ENCODE data around the gene PRIM2.
"Not testable (repeated sequence)": the region's sequence is repeated elsewhere in the genome, so short reads cannot be mapped to it uniquely, and the experiment has no call there.

The PRIM2 gene

DNA sequence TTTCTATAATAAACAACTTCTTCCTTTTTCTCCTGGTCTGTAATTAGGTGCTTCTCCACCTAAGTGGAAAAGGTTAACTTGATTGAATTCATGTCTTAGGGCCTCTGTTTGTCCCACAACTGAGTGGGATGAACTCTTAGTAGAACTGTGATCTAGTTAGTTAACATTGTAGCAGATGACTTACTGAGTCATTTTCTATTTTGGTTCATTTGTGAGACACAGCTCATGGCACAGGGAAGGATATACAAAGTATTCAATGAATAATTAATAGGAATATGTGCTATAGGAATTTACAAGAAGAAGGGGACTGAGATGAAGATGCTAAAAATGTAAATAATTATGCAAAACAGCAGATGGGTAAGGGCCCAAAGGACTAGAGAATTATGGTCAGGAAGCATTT is 124.7 kb downstream of the PRIM2 start:
- not testable (repeated sequence) for H3K9me3 Mint-ChIP-seq; DNase-seq (ENCODE audit: low spot score in 2 of 2); H3K27ac Mint-ChIP-seq; ATAC-seq; H3K4me3 Mint-ChIP-seq; H3K36me3 Mint-ChIP-seq
- peaks cover 11% of the 10 kb centered on the region for H3K4me1 Mint-ChIP-seq

DNA sequence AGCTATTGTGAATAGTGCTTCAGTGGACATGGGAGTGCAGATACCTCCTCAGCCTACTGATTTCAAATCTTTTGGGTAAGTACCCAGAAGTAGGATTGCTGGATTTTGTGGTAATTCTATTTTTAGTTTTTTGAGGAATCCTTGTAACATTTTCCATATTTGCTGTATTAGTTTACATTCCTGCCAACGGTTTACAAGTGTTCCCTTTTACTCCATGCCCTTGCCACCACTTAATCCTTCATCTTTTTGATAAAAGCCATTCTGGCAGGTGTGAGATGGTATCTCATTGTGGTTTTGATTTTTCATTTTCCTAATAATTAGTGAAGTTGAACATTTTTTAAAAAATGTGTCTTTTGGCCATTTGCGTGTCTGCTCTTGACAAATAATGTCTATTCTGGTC is 125.8 kb downstream of the PRIM2 start:
- not testable (repeated sequence) for H3K36me3 Mint-ChIP-seq; H3K27ac Mint-ChIP-seq; H3K4me3 Mint-ChIP-seq; H3K9me3 Mint-ChIP-seq; DNase-seq (ENCODE audit: low spot score in 2 of 2); ATAC-seq
- peaks cover 15% of the 10 kb centered on the region for H3K4me1 Mint-ChIP-seq

DNA sequence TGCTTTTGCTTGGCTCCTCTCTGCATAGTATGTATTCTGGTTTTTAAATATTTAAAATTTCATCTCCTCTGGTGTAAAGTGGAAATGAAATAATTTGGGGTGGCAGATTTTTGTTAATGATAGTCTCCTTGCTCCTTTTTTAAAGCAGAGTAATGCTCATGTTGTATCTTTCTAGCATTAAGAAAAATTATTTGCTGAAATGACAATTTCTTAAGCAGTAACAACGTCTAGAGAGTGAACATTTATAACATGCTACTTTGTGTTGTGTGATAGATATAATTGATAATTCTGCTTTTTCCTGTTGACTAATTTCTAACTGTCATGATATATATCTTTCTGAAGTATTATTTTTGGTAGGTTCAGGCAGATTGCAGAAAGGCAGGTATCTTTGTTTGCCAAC is 127.4 kb downstream of the PRIM2 start:
- H3K4me1 Mint-ChIP-seq, result peaks cover 15% of the 10 kb centered on the region
- not testable (repeated sequence) for H3K36me3 Mint-ChIP-seq

DNA sequence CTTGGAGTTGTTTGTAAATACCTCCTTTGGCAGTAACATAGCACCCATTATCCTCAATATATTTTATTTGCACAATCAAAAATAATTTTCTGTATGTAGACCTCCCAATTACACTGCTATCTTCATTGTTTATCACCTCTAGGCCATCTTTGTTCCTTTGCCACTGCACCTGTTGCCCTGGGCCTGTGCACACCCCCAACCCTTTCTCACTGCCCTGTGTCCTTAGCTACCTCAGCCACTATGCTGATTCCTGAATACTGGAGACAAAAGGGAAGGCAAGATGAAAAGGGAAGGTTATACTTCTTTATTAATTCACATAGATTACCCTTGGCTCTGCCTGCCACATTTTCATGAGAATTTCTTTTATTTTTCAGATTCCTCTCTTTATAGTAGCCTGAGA is 127.9 kb downstream of the PRIM2 start:
- not testable (repeated sequence) for H3K4me3 Mint-ChIP-seq; DNase-seq (ENCODE audit: low spot score in 2 of 2); H3K9me3 Mint-ChIP-seq; H3K36me3 Mint-ChIP-seq; H3K27ac Mint-ChIP-seq; ATAC-seq
- peaks cover 15% of the 10 kb centered on the region for H3K4me1 Mint-ChIP-seq

More for the DNA sequence above, 127.4 kb downstream of the PRIM2 start:
- ATAC-seq; H3K4me3 Mint-ChIP-seq; DNase-seq (ENCODE audit: low spot score in 2 of 2); H3K9me3 Mint-ChIP-seq; H3K27ac Mint-ChIP-seq: not testable (repeated sequence)

DNA sequence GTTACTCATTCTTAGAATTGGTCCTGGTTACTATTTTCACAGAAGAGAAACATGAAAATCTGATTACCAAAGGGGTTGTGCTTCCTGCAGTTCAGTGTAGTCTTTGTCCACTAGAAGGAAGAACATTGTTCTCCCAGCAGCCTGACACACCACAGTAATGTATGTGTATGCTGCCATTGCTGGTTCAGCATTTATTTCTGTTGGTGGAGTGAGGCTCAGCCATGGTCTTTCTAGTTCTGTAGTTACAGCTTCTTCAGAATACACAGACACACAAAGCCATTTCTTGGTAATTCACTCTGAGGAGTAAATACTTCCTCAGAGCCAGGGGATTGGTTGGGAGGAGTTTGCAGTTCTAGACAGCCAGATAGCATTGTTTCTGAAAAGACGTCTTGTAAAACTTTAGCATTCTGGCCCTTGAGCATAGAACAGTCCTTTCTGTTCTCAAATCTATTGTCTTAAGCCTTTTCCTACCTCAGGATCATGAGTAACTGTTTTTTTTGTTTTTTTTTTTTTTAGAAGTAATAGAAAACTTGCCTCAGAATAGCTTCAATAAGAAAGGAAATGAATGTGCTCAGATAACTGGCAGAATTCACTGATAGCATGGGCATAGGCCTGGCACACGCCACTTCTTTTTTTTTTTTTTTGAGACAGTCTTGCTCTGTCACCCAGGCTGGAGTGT is 128.5 kb downstream of the PRIM2 start:
- H3K36me3 Mint-ChIP-seq; H3K9me3 Mint-ChIP-seq; H3K4me3 Mint-ChIP-seq; H3K27ac Mint-ChIP-seq; ATAC-seq; DNase-seq (ENCODE audit: low spot score in 2 of 2): not testable (repeated sequence)
- peaks cover 15% of the 10 kb centered on the region for H3K4me1 Mint-ChIP-seq

DNA sequence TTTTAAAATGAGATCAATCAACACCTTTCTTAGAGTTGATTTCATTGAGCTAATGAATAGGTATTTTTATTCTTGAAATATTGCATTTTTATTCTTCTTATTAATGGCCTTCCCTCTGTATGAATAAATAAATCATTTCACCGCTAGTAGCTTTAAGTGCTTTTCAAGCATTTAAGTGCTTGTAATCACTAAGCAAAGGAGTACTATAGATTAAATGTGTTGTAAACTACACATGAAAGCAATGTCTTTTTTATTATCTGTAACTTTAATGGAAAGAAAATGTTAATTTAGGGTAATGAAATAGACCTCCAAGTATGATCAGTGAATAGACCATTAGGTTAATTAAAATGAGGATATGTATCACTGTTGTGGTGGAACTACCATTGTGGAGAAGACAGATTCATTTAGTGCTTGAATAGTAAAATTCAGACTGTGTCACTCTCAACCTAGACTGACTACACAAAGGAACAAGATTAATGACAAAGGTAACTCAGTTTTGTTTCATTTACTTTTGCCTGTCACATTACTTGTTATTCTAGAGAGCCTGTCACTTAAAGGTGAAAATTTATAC is 132.2 kb downstream of the PRIM2 start:
- ATAC-seq; H3K36me3 Mint-ChIP-seq; DNase-seq (ENCODE audit: low spot score in 2 of 2); H3K27ac Mint-ChIP-seq; H3K9me3 Mint-ChIP-seq; H3K4me3 Mint-ChIP-seq: not testable (repeated sequence)
- peaks cover 17% of the 10 kb centered on the region for H3K4me1 Mint-ChIP-seq

DNA sequence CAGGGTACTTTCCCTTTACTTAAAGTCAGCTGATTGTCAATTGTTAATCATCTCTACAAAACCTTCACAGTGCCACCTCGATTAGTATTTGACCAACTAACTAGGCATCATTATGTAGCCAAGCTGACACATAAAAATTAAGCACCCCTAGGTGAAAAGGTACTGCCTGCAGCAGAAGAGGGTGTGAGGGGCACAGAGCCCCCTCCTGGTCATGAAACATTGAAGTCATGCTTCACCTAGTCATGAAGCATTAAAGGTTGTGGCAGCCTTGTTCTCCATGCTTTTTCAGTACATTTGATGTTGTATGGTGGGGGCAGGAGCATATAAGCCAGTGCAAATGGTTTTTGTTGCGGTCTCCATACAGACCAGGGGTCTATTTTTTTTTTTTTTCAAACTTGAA is 142.4 kb downstream of the PRIM2 start:
- not testable (repeated sequence) for ATAC-seq; H3K27ac Mint-ChIP-seq; H3K4me1 Mint-ChIP-seq; H3K36me3 Mint-ChIP-seq; H3K4me3 Mint-ChIP-seq; DNase-seq (ENCODE audit: low spot score in 2 of 2); H3K9me3 Mint-ChIP-seq

DNA sequence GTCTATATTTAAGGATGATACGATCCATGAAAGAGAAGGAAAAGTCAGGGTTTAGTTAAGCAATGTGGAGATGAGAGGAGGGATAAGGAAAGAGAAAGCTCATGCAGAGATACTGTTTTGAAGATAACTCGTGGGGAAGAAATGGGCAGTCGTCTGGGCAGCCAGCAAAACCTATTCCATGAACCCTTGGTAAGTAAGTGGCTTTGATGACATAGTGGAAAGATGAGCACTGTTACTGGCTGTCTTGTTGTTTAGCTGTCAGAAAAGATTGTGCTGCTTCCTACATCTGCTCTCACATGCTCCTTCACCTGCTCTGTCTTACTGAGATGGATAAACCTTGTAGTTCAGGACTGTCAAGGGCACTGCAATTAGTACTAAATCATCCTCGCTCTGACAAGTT is 143.6 kb downstream of the PRIM2 start:
- H3K9me3 Mint-ChIP-seq; H3K4me1 Mint-ChIP-seq; H3K36me3 Mint-ChIP-seq; ATAC-seq; H3K4me3 Mint-ChIP-seq; DNase-seq (ENCODE audit: low spot score in 2 of 2); H3K27ac Mint-ChIP-seq: not testable (repeated sequence)

DNA sequence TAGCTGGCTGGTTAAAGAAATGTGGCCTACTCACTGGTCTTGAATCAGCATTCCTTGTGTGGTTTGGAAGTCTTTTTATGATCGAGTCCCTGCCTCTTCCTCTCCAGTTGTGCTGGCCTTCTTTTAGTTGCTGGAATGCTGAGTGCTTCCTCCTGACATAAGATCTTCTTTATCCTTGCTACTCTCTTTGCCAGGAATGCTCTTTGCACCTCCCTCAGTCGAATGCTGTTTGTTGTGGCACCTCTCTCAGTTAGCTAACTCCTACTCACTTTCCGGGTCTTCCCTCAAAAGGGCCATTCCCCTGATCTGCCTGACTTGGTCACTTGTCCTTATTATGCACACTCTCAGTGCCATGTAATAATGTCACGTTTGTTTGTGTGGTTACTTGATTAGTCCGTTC is 146.4 kb downstream of the PRIM2 start:
- not testable (repeated sequence) for H3K9me3 Mint-ChIP-seq; H3K27ac Mint-ChIP-seq; H3K36me3 Mint-ChIP-seq; ATAC-seq; DNase-seq (ENCODE audit: low spot score in 2 of 2); H3K4me1 Mint-ChIP-seq; H3K4me3 Mint-ChIP-seq

DNA sequence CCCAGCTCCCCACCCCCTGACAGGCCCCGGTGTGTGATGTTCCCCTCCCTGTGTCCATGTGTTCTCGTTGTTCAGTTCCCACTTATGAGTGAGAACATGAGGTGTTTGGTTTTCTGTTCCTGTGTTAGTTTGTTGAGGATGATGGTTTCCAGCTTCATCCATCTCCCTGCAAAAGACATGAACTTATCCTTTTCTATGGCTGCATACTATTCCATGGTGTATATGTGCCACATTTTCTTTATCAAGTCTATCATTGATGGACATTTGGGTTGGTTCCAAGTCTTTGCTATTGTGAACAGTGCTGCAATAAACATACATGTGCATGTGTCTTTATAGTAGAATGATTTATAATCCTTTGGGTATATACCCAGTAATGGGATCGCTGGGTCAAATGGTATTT is 148.5 kb downstream of the PRIM2 start:
- not testable (repeated sequence) for H3K4me3 Mint-ChIP-seq, H3K27ac Mint-ChIP-seq

DNA sequence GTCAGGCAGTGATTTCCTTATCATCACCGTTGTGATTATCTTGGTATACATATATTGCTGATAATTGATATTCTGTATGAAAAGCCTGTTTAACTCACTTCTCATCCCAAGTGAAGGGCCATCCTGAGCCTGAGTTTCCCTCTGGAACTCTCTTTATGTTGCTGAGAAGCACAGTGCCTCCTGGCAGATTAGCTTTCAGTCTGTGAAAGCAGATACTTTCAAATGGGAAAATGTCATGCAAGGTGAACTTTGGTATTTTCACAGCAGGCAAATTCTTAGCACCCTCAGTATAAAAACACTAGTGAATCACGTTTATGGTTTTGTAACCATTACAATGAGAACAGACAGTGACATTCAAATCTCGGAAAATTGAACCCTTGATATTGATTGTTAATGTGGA is 151.6 kb downstream of the PRIM2 start:
- no peaks in the 10 kb centered on the region for H3K36me3 Mint-ChIP-seq
- ATAC-seq (no peak), DNase-seq (ENCODE audit: low spot score in 2 of 2) (no peak)
- H3K4me3 Mint-ChIP-seq, result no peak overlapping the region
- no peaks in the 10 kb centered on the region for H3K9me3 Mint-ChIP-seq
- H3K4me1 Mint-ChIP-seq, result no peaks in the 10 kb centered on the region
- no peak overlapping the region for H3K27ac Mint-ChIP-seq

More for the DNA sequence above, 148.5 kb downstream of the PRIM2 start:
- not testable (repeated sequence) for H3K36me3 Mint-ChIP-seq; DNase-seq (ENCODE audit: low spot score in 2 of 2); H3K4me1 Mint-ChIP-seq; ATAC-seq; H3K9me3 Mint-ChIP-seq

DNA sequence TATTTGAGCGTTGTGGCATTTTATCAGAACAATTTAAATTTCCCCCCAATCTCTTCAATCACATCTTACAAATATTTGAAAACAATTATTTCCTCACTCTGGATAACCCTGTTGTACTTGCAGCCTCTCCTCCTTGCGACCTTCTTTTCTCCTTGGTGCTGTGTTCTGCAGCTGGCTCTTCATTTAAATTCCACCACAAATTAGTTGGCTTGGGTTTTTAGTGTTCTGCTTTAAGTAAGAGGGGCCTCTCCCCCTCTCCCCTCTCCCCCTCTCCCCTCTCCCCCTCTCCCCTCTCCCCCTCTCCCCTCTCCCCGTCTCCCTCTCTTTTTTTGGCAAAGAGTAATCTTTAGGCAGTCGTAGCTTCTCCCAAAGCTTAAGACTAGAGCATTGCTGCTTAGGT is 152.7 kb downstream of the PRIM2 start:
- not testable (repeated sequence) for H3K4me1 Mint-ChIP-seq; DNase-seq (ENCODE audit: low spot score in 2 of 2); H3K9me3 Mint-ChIP-seq; H3K36me3 Mint-ChIP-seq; H3K4me3 Mint-ChIP-seq; H3K27ac Mint-ChIP-seq; ATAC-seq

DNA sequence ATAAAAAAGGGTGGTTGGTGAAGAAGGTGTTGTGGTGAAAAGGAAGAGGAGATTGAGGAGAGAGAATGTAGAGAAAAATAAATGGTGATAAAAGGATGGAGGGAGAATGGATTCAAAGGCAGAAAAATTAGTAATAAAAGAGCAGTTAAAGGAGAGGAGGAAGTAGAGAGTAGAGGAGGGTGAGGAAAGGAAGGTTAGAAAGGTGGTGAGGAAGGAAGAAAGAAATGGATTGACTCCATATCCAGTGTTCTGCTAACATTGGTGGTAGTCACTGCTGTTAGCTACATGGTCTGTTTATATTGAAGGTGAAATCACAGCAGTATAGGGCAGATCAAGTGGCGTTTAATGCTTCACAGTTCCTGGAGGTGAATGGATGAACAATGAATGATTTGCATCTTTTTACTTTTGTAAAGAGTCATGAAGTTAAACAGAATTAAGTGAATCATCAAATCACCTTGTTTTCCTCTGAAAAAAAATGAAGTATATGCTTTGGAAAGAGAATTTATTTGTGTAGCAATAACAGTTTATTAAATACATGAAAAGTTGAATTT is 154.0 kb downstream of the PRIM2 start:
- H3K4me3 Mint-ChIP-seq; H3K27ac Mint-ChIP-seq; H3K36me3 Mint-ChIP-seq; ATAC-seq; H3K9me3 Mint-ChIP-seq; H3K4me1 Mint-ChIP-seq; DNase-seq (ENCODE audit: low spot score in 2 of 2): not testable (repeated sequence)

DNA sequence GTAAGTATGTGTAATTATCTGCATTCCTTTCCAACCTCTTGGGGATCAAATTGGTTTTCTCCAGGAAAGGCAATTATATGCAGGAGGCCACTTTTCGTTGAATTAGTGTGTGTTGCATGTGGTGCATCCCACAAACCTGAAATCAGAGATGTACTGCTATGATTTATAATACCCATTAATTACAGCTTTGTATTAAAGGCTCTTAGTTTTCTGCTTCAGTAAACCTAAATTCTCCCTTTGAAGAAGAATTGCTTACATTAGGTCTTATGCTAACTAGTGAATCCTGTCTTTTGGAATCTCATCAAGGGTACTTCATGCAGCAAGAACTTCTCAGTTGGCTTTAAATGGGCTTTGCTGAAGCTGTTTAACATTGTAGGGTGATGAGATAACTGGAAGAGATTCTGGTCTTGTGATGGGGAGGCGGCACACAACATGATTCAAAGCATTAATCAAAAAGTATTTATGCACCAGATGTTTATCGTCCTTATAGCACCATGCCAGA is 155.5 kb downstream of the PRIM2 start:
- not testable (repeated sequence) for H3K36me3 Mint-ChIP-seq; H3K4me1 Mint-ChIP-seq; H3K27ac Mint-ChIP-seq; H3K9me3 Mint-ChIP-seq; DNase-seq (ENCODE audit: low spot score in 2 of 2); H3K4me3 Mint-ChIP-seq; ATAC-seq

DNA sequence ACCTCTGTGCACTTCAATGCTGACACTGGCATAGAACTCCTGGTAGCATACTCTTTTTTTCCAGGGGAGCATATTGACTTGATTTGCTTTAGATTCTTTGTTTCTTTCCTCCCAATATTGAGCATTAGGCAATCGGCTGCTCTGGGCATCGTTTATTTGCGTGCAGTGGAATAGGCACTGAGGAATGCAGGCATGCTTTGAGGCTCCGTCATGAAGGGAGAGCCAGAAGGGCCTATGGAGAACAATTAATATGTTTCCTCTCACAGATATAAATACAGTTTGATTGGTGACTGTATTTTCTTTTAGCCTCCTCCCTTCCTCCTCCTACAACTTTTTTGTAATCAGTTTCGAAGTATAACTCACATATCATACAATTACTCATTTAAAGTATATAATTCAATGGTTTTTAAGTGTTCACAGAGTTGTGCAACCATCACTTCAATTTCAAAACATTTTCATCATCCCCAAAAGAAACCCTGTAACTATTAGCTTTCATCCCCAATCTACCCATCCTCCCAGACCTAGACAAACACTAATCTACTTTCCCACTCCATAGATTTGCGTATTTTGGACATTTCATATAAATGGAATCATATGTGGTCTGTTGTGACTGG is 157.5 kb downstream of the PRIM2 start:
- H3K4me1 Mint-ChIP-seq; DNase-seq (ENCODE audit: low spot score in 2 of 2); H3K36me3 Mint-ChIP-seq; H3K4me3 Mint-ChIP-seq; H3K27ac Mint-ChIP-seq; ATAC-seq; H3K9me3 Mint-ChIP-seq: not testable (repeated sequence)

DNA sequence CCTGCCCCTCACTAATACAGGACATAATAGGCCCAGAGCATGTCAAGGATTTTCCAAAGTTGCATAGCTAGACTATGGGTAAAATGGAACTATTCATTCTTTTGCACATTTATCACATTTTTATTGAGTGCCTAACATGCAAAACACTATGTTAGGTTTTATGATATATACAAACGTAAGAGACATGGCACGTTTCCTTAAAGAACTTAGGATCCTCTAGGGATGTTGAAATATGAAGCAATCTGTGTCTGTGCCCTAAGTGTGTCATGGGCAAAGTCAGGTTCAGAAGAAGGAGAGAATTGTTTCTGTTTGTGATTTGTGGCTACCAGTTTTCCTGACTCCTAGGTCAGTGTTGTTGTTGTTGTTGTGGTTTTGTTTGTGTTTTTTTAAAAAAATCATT is 158.2 kb downstream of the PRIM2 start:
- ATAC-seq; H3K9me3 Mint-ChIP-seq; DNase-seq (ENCODE audit: low spot score in 2 of 2); H3K27ac Mint-ChIP-seq; H3K36me3 Mint-ChIP-seq; H3K4me1 Mint-ChIP-seq; H3K4me3 Mint-ChIP-seq: not testable (repeated sequence)
